Liver (tissue), 9 donors: ENCODE results near the gene ZNF583. TPM values are rescaled to one million over a fixed set of nuclear protein-coding genes. Genes with fewer than 3 reads are reported as not detected.

Source experiments
- DNase-seq: peaks from one replicate; pipeline ENCODE4 v3.0.0-alpha.2; 2017; ENCODE audit warnings: low spot score
- H3K27ac ChIP-seq, 2 donors: one replicate each; pipeline ENCODE4 v1.7.0; 2013; ENCODE audit warnings: inconsistent platforms in 2 of 2, low read length in 2 of 2, control low read depth in 1 of 2, low read depth in 1 of 2, mild to moderate bottlenecking in 1 of 2
- H3K27me3 ChIP-seq, 4 donors: one replicate each; pipeline versions ENCODE4 v1.6.1 to v1.7.0; 2013; ENCODE audit warnings: low read length in 3 of 4, inconsistent platforms in 1 of 4, mild to moderate bottlenecking in 1 of 4, moderate library complexity in 1 of 4; ENCODE audit not compliant: control insufficient read depth in 4 of 4, insufficient read depth in 4 of 4
- H3K36me3 ChIP-seq, 4 donors: one replicate each; pipeline versions ENCODE4 v1.6.1 to v1.7.0; 2013; ENCODE audit warnings: low read length in 3 of 4, mild to moderate bottlenecking in 3 of 4, low read depth in 1 of 4, moderate library complexity in 1 of 4; ENCODE audit not compliant: control insufficient read depth in 4 of 4, insufficient read depth in 3 of 4
- H3K4me1 ChIP-seq, 4 donors: one replicate each; pipeline versions ENCODE4 v1.6.1 to v1.7.0; 2013; ENCODE audit warnings: low read length in 3 of 4, mild to moderate bottlenecking in 3 of 4, moderate library complexity in 1 of 4; ENCODE audit not compliant: control insufficient read depth in 4 of 4, insufficient read depth in 4 of 4
- H3K4me3 ChIP-seq, 3 donors: one replicate each; pipeline versions ENCODE4 v1.6.1 to v1.7.0; 2013; ENCODE audit warnings: low read length in 3 of 3, control low read depth in 1 of 3, low read depth in 1 of 3, mild to moderate bottlenecking in 1 of 3
- H3K9ac ChIP-seq, 2 donors: one replicate each; pipeline ENCODE4 v1.7.0; 2013; ENCODE audit warnings: low read length in 2 of 2, mild to moderate bottlenecking in 2 of 2, moderate library complexity in 2 of 2, control low read depth in 1 of 2, low read depth in 1 of 2
- H3K9me3 ChIP-seq, 4 donors: one replicate each; pipeline versions ENCODE4 v1.6.1 to v1.7.0; 2013; ENCODE audit warnings: low read length in 3 of 4; ENCODE audit not compliant: control insufficient read depth in 4 of 4
- FOXA1 ChIP-seq: IDR thresholded peaks from 2 replicates; pipeline ENCODE4 v1.6.1; 2016; ENCODE audit warnings: antibody characterized with exemption
- GABPA ChIP-seq, 2 donors: IDR thresholded peaks in 1 of 2; conservative IDR thresholded peaks in 1 of 2; 2 replicates each; pipeline ENCODE4 v1.6.1; 2016; ENCODE audit warnings: antibody characterized with exemption in 2 of 2, mild to moderate bottlenecking in 1 of 2, moderate library complexity in 1 of 2
- HNF4A ChIP-seq, 2 donors: conservative IDR thresholded peaks; 2 replicates each; pipeline ENCODE4 v1.6.1; 2016; ENCODE audit warnings: antibody characterized with exemption in 2 of 2, mild to moderate bottlenecking in 2 of 2
- RXRA ChIP-seq, 2 donors: IDR thresholded peaks; 2 replicates each; pipeline ENCODE4 v1.6.1; 2017 to 2018; ENCODE audit warnings: antibody characterized with exemption in 2 of 2, mild to moderate bottlenecking in 1 of 2
- YY1 ChIP-seq: IDR thresholded peaks from 2 replicates; pipeline ENCODE4 v1.6.1; 2016; ENCODE audit warnings: antibody characterized with exemption, mild to moderate bottlenecking
- WGBS: extraction: QIAGEN DNeasy Blood & Tissue Kit; methylation state at CpG from one replicate; pipeline ENCODE4 v1.1.7; 2013; 5-methylcytosine and 5-hydroxymethylcytosine counted together
- polyA plus RNA-seq, 2 donors: library from polyadenylated mRNA; stranded (reverse) in 1 of 2; unstranded in 1 of 2; fragments of 200-250 nt in 1 of 2; fragments of >200 nt in 1 of 2; fragmentation: Nextera tagmentation in 1 of 2; extraction: Ambion mirVana in 1 of 2; gene quantifications; one replicate each; pipeline versions ENCODE4 v1.2.1 to v1.2.3, GENCODE V29; 2013 to 2015
- total RNA-seq, 2 donors: library from RNA; depleted of rRNA; stranded (reverse); fragments of >200 nt; gene quantifications; one replicate each; pipeline ENCODE4 v1.2.3, GENCODE V29; 2014
- TF ChIP-seq, protein P1 (sequence below): IDR thresholded peaks from 2 replicates; pipeline ENCODE4 v1.6.1; 2016; ENCODE audit warnings: antibody characterized with exemption, mild to moderate bottlenecking
- TF ChIP-seq, protein P2 (sequence below): IDR thresholded peaks from 2 replicates; pipeline ENCODE4 v1.6.1; 2016; ENCODE audit warnings: antibody characterized with exemption
- donor health status: healthy.
- donor health status: healthy.
- donor health status: healthy.
- donor health status: healthy.
- donor health status: healthy.

ZNF583 gene
- total and polyA plus RNA-seq, 4 donors: 0.75 to 2.5 (median 1.9) TPM

- TF ChIP-seq HNF4A (conservative IDR thresholded peaks at IDR 0.05) (no peak), GABPA (IDR thresholded peaks at IDR 0.05 in 1 of 2, conservative IDR thresholded peaks at IDR 0.05 in 1 of 2) (peak in 1 of 2 donors; percentile 86), YY1 (peak; percentile 97)
- TF ChIP-seq, protein P1, sequence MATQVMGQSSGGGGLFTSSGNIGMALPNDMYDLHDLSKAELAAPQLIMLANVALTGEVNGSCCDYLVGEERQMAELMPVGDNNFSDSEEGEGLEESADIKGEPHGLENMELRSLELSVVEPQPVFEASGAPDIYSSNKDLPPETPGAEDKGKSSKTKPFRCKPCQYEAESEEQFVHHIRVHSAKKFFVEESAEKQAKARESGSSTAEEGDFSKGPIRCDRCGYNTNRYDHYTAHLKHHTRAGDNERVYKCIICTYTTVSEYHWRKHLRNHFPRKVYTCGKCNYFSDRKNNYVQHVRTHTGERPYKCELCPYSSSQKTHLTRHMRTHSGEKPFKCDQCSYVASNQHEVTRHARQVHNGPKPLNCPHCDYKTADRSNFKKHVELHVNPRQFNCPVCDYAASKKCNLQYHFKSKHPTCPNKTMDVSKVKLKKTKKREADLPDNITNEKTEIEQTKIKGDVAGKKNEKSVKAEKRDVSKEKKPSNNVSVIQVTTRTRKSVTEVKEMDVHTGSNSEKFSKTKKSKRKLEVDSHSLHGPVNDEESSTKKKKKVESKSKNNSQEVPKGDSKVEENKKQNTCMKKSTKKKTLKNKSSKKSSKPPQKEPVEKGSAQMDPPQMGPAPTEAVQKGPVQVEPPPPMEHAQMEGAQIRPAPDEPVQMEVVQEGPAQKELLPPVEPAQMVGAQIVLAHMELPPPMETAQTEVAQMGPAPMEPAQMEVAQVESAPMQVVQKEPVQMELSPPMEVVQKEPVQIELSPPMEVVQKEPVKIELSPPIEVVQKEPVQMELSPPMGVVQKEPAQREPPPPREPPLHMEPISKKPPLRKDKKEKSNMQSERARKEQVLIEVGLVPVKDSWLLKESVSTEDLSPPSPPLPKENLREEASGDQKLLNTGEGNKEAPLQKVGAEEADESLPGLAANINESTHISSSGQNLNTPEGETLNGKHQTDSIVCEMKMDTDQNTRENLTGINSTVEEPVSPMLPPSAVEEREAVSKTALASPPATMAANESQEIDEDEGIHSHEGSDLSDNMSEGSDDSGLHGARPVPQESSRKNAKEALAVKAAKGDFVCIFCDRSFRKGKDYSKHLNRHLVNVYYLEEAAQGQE: peak; percentile 30
Measured at GRCh38 chr19:56393119-56394012, 10.8 kb upstream of the ZNF583 start, which contains the start of gene ZNF582 (continued).

DNA sequence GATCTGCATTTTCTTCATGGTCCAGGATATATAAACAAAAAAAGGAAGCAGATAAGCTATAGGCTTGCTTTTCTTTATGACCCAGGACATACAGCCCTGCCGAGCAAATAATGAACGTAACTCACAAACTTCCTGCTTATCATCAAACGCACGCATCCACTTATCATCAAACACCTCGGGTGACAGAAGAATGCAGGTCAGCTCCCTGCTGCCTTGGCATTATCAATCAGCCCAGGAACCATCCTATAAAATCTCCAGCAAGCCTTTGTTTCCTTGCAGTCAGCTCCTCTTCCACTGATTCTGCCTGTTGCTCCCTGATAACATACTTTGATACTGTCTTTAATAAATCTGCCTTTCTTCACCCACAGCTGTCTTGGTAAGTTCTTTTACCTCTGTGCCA is 5.3 kb upstream of the ZNF583 start:
- H3K36me3 ChIP-seq: peaks cover 0 to 29% (median 16%) of the 10 kb centered on the region in 4 donors
- WGBS: 84% methylated on average over 5 of the region's 5 CpGs
- no peak overlapping the region for H3K9ac ChIP-seq
- H3K27me3 ChIP-seq: no peaks in the 10 kb centered on the region
- peaks cover 0 to 7% (median 2%) of the 10 kb centered on the region in 4 donors for H3K4me1 ChIP-seq
- peaks cover 2 to 52% (median 41%) of the 10 kb centered on the region in 4 donors for H3K9me3 ChIP-seq
- no peak overlapping the region for H3K27ac ChIP-seq
- no peak for DNase-seq
- peak overlapping the region in 1 of 3 donors; percentile 43 for H3K4me3 ChIP-seq
- TF ChIP-seq RXRA (IDR thresholded peaks at IDR 0.05): no peak
- TF ChIP-seq FOXA1: no peak
- TF ChIP-seq, protein P1: no peak
- no peak for TF ChIP-seq GABPA (IDR thresholded peaks at IDR 0.05 in 1 of 2, conservative IDR thresholded peaks at IDR 0.05 in 1 of 2)
- TF ChIP-seq, protein P2, sequence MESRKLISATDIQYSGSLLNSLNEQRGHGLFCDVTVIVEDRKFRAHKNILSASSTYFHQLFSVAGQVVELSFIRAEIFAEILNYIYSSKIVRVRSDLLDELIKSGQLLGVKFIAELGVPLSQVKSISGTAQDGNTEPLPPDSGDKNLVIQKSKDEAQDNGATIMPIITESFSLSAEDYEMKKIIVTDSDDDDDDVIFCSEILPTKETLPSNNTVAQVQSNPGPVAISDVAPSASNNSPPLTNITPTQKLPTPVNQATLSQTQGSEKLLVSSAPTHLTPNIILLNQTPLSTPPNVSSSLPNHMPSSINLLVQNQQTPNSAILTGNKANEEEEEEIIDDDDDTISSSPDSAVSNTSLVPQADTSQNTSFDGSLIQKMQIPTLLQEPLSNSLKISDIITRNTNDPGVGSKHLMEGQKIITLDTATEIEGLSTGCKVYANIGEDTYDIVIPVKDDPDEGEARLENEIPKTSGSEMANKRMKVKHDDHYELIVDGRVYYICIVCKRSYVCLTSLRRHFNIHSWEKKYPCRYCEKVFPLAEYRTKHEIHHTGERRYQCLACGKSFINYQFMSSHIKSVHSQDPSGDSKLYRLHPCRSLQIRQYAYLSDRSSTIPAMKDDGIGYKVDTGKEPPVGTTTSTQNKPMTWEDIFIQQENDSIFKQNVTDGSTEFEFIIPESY: no peak
